ENCODE measurements around the gene IPCEF1. TPM values are rescaled to one million over a fixed set of nuclear protein-coding genes. Genes with fewer than 3 reads are reported as not detected.
"Not testable (repeated sequence)": the region's sequence is repeated elsewhere in the genome, so short reads cannot be mapped to it uniquely, and the experiment has no call there.

The IPCEF1 gene
- total and polyA plus RNA-seq, 5 donors, result 0.07 to 1.8 (median 1.1) TPM

DNA sequence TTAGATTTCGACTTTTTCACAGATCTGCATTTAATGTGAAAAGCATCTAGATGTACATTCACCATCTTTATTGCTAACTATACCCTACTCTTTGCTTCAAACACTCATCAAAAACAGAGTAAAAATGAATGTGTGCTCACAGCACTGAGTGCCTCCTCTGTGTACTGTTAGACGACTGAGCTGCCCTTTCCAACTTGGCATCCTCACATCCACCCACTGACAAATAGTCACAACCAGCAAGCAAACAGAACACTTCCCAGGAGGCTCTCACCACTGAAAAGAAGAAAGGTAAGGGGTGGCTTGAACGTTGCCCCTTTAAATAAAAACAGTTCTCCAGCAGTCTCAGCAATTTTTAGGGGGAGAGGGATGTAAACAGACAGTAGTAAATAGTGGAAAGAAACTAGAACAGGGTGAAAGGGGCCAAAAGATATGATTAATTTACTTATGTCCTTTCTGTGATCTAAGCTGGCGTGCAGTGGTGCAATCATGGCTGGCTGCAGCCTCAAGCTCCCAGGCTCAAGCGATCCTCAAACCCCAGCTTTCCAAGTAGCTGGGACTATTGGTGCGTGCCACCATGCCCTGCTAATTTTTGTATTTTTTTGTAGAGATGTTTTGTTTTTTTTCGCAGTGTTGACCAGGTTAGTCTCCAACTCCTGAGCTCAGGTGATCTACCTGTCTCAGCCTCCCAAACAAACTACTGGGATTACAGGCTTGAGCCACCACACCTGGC is 48.7 kb downstream of the IPCEF1 start:
- no peak for ATAC-seq
- intact Hi-C loops (cut with DNase I), result no loop called here
- Histone ChIP-seq H3K27me3 (ENCODE audit: control insufficient read depth, insufficient read depth) (no peaks in the 10 kb centered on the region), H3K27ac (ENCODE audit: low read length) (no peak overlapping the region), H3K4me3 (ENCODE audit: low read length) (no peak overlapping the region), H3K9me3 (ENCODE audit: control insufficient read depth, low read length) (no peaks in the 10 kb centered on the region), H3K4me1 (ENCODE audit: control insufficient read depth, insufficient read depth, low read length) (no peaks in the 10 kb centered on the region)
- DNase-seq, result no peak
- WGBS, result 81% methylated on average over 7 of the region's 7 CpGs

DNA sequence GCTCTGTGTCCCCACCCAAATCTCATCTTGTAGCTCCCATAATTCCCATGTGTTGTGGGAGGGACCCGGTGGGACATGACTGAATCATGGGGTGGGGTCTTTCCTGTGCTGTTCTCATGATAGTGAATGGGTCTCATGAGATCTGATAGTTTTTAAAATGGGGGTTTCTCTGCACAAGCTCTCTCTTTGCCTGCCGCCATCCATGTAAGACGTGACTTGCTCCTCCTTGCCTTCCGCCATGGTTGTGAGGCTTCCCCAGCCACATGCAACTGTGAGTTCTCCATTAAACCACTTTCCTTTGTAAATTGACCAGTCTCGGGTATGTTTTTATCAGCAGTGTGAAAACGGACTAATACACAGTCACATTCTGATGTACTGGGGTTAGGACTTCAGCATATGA is 49.5 kb downstream of the IPCEF1 start:
- H3K27ac ChIP-seq (ENCODE audit: low read length); H3K4me1 ChIP-seq (ENCODE audit: control insufficient read depth, insufficient read depth, low read length); DNase-seq; ATAC-seq; H3K27me3 ChIP-seq (ENCODE audit: control insufficient read depth, insufficient read depth); intact Hi-C loops (cut with DNase I); H3K4me3 ChIP-seq (ENCODE audit: low read length); H3K9me3 ChIP-seq (ENCODE audit: control insufficient read depth, low read length): not testable (repeated sequence)
- 94% methylated on average over 6 of the region's 6 CpGs for WGBS

DNA sequence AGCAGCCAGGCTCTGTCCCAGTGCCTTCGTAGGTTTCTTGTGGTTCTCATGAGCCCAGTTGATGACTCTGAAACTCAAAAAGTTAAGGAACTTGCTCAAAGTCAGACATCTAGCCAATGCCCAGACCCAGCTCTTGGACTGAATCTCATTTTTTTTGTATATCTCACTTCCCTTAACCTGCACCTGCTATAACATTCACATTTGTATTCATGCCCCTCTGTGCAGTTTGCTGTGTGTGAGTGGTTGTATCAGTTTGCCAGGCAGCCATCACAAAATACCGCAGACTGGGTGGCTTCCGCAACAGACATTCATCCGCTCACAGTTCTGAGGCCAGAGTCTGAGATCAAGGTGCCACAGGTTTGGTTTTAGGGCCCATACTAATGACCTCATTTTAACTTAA is 49.9 kb downstream of the IPCEF1 start:
- Histone ChIP-seq H3K27me3 (ENCODE audit: control insufficient read depth, insufficient read depth) (no peaks in the 10 kb centered on the region), H3K4me1 (ENCODE audit: control insufficient read depth, insufficient read depth, low read length) (no peaks in the 10 kb centered on the region), H3K27ac (ENCODE audit: low read length) (no peak overlapping the region), H3K4me3 (ENCODE audit: low read length) (no peak overlapping the region), H3K9me3 (ENCODE audit: control insufficient read depth, low read length) (no peaks in the 10 kb centered on the region)
- intact Hi-C loops (cut with DNase I), result no loop called here
- no peak for DNase-seq
- 97% methylated on average over 4 of the region's 4 CpGs for WGBS
- no peak for ATAC-seq

GRCh38 chr6:154304191-154304590 is 52.4 kb downstream of the IPCEF1 start:
- no peak overlapping the region for H3K4me3 ChIP-seq (ENCODE audit: low read length)
- 70% methylated on average over 1 of the region's 1 CpG for WGBS
- DNase-seq (no peak), ATAC-seq (no peak)
- H3K4me1 ChIP-seq (ENCODE audit: control insufficient read depth, insufficient read depth, low read length), result no peaks in the 10 kb centered on the region
- H3K27ac ChIP-seq (ENCODE audit: low read length), result no peak overlapping the region
- no peaks in the 10 kb centered on the region for H3K9me3 ChIP-seq (ENCODE audit: control insufficient read depth, low read length)
- intact Hi-C loops (cut with DNase I), result no loop called here
- H3K27me3 ChIP-seq (ENCODE audit: control insufficient read depth, insufficient read depth), result no peaks in the 10 kb centered on the region

- ATAC-seq; H3K27ac ChIP-seq (ENCODE audit: low read length); DNase-seq; H3K27me3 ChIP-seq (ENCODE audit: control insufficient read depth, insufficient read depth); intact Hi-C loops (cut with DNase I); H3K4me3 ChIP-seq (ENCODE audit: low read length); H3K4me1 ChIP-seq (ENCODE audit: control insufficient read depth, insufficient read depth, low read length); H3K9me3 ChIP-seq (ENCODE audit: control insufficient read depth, low read length): not testable (repeated sequence)
- 78% methylated on average over 4 of the region's 4 CpGs for WGBS
Measured at GRCh38 chr6:154303642-154304041, 53.0 kb downstream of the IPCEF1 start.

GRCh38 chr6:154301839-154302752 is 54.5 kb downstream of the IPCEF1 start:
- intact Hi-C loops (cut with DNase I), result no loop called here
- Histone ChIP-seq H3K27me3 (ENCODE audit: control insufficient read depth, insufficient read depth) (no peaks in the 10 kb centered on the region), H3K4me1 (ENCODE audit: control insufficient read depth, insufficient read depth, low read length) (peaks cover 2% of the 10 kb centered on the region), H3K27ac (ENCODE audit: low read length) (no peak overlapping the region), H3K4me3 (ENCODE audit: low read length) (no peak overlapping the region), H3K9me3 (ENCODE audit: control insufficient read depth, low read length) (no peaks in the 10 kb centered on the region)
- no peak for ATAC-seq
- 87% methylated on average over 10 of the region's 10 CpGs for WGBS
- no peak for DNase-seq

- no peak overlapping the region for H3K4me3 ChIP-seq (ENCODE audit: low read length)
- no peak overlapping the region for H3K27ac ChIP-seq (ENCODE audit: low read length)
- WGBS, result 75% methylated on average over 7 of the region's 7 CpGs
- peaks cover 3% of the 10 kb centered on the region for H3K4me1 ChIP-seq (ENCODE audit: control insufficient read depth, insufficient read depth, low read length)
- ATAC-seq (peak in 1 of 2 donors; percentile 50), DNase-seq (no peak)
- no peaks in the 10 kb centered on the region for H3K27me3 ChIP-seq (ENCODE audit: control insufficient read depth, insufficient read depth)
- no peaks in the 10 kb centered on the region for H3K9me3 ChIP-seq (ENCODE audit: control insufficient read depth, low read length)
- intact Hi-C loops (cut with DNase I), result no loop called here
Measured at GRCh38 chr6:154301086-154301625, 55.4 kb downstream of the IPCEF1 start.

GRCh38 chr6:154298297-154298696 is 58.3 kb downstream of the IPCEF1 start:
- H3K4me1 ChIP-seq (ENCODE audit: control insufficient read depth, insufficient read depth, low read length), result peaks cover 3% of the 10 kb centered on the region
- H3K4me3 ChIP-seq (ENCODE audit: low read length), result no peak overlapping the region
- 59% methylated on average over 3 of the region's 3 CpGs for WGBS
- no peak for ATAC-seq
- no peaks in the 10 kb centered on the region for H3K9me3 ChIP-seq (ENCODE audit: control insufficient read depth, low read length)
- H3K27ac ChIP-seq (ENCODE audit: low read length), result no peak overlapping the region
- intact Hi-C loops (cut with DNase I), result no loop called here
- no peak for DNase-seq
- no peaks in the 10 kb centered on the region for H3K27me3 ChIP-seq (ENCODE audit: control insufficient read depth, insufficient read depth)

DNA sequence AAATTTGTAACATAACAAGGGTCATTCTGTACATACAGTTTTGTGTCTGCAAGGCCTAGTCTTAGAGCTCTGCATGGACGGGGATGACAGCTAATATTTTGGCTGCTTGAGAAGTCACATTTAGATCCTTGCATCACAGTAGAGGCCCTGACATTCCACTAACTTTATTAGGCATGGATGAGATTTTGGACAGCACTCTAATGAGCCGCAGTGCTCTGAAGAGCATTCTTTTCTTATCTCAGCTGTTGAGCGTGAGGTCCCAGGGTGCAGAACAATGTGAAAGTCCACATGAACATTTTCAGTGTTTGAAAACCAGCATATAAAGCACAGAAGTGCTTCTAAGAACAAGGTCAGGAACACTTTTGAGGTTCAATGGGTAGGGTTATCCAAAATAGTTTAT is 58.9 kb downstream of the IPCEF1 start:
- intact Hi-C loops (cut with DNase I), result no loop called here
- Histone ChIP-seq H3K27me3 (ENCODE audit: control insufficient read depth, insufficient read depth) (no peaks in the 10 kb centered on the region), H3K4me1 (ENCODE audit: control insufficient read depth, insufficient read depth, low read length) (peaks cover 3% of the 10 kb centered on the region), H3K9me3 (ENCODE audit: control insufficient read depth, low read length) (no peaks in the 10 kb centered on the region), H3K27ac (ENCODE audit: low read length) (no peak overlapping the region), H3K4me3 (ENCODE audit: low read length) (no peak overlapping the region)
- WGBS, result 32% methylated on average over 3 of the region's 3 CpGs
- ATAC-seq (peak; percentile 83 to 93), DNase-seq (no peak)

DNA sequence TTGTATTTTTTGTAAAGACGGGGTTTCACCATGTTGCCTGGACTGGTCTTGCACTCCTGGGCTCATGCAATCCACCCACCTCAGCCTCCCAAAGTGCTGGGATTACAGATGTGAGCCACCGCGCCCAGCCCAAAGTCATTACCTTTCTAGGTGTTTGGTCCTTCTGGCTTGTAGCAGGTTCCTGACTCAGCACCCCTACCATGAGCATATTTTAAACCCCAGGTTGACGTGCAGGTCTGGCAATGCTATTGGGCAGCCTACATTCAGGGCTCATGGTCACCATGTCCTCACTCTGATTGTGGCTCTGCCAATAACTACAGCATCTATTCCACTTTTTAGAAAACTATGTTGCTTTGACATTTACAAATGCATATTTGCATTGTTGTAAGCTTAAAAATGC is 59.4 kb downstream of the IPCEF1 start:
- DNase-seq, result no peak

DNA sequence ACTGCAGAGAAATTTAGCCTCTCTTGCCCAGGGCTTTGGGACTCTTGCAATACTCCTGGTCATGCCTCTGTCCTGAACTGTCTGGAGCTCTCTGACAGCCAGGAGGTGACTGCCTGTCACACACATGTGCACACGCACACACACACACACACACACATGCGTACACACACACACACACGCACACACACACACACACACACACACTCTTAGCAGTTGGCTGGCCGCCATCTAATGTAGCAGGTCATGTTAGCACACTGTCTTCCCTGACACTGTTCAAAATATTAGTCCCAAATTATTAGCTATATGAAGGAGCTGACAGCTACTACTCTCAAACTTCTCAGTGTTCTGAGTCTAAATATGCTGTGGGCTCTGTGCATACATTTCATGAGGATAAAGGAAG is 60.9 kb downstream of the IPCEF1 start:
- WGBS, result 71% methylated on average over 4 of the region's 4 CpGs
- no peak overlapping the region for H3K27ac ChIP-seq (ENCODE audit: low read length)
- intact Hi-C loops (cut with DNase I), result no loop called here
- ATAC-seq (peak in 1 of 2 donors; percentile 34), DNase-seq (no peak)
- no peaks in the 10 kb centered on the region for H3K9me3 ChIP-seq (ENCODE audit: control insufficient read depth, low read length)
- H3K4me1 ChIP-seq (ENCODE audit: control insufficient read depth, insufficient read depth, low read length), result peaks cover 3% of the 10 kb centered on the region
- no peaks in the 10 kb centered on the region for H3K27me3 ChIP-seq (ENCODE audit: control insufficient read depth, insufficient read depth)
- H3K4me3 ChIP-seq (ENCODE audit: low read length), result no peak overlapping the region

More for the DNA sequence above, 59.4 kb downstream of the IPCEF1 start:
- Histone ChIP-seq H3K27ac (ENCODE audit: low read length) (peak overlapping the region; percentile 68), H3K9me3 (ENCODE audit: control insufficient read depth, low read length) (no peaks in the 10 kb centered on the region), H3K4me1 (ENCODE audit: control insufficient read depth, insufficient read depth, low read length) (peaks cover 3% of the 10 kb centered on the region), H3K27me3 (ENCODE audit: control insufficient read depth, insufficient read depth) (no peaks in the 10 kb centered on the region), H3K4me3 (ENCODE audit: low read length) (no peak overlapping the region)
- no peak for ATAC-seq
- 91% methylated on average over 4 of the region's 4 CpGs for WGBS
- intact Hi-C loops (cut with DNase I), result no loop called here
